ENCODE data around the gene HMGCR. TPM values are rescaled to one million over a fixed set of nuclear protein-coding genes. Genes with fewer than 3 reads are reported as not detected.
A peak's percentile ranks its signal among the peaks of the same experiment; 100 is the strongest.

Gene HMGCR
- total and polyA plus RNA-seq, 9 of the 15 experiments (the other 6 are each of a cell fraction or from before 2014, with no cell fraction given), result 29.5 to 155 (median 61.5) TPM

DNA sequence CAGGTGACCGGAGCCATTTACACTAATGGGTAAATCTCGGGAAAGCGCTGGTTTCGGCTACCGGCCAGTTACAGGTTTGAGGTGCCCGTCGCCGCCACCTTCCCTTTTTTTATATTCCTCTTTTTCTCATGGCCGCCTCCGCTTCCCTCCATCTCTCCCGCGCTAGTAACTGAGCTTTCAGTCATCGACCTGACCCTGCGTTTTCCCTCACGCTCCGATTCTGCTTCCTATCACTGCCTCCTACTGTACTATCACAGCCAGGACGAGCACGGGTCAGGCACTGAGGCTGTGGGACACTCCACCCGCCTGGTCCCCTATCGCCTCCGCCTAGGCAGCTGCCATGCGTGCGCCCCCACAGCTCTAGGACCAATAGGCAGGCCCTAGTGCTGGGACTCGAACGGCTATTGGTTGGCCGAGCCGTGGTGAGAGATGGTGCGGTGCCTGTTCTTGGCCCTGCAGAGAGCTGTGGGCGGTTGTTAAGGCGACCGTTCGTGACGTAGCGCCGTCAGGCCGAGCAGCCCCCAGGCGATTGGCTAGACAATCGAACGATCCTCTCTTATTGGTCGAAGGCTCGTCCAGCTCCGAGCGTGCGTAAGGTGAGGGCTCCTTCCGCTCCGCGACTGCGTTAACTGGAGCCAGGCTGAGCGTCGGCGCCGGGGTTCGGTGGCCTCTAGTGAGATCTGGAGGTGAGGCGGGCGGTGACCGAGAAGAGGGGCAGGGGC is at the start of gene HMGCR (continued):
- TF ChIP-seq U2AF1 (optimal IDR thresholded peaks at IDR 0.05; ENCODE audit: low read depth, low read length) (no peak), CREM (IDR thresholded peaks at IDR 0.05; ENCODE audit: low read depth) (peak; percentile 93), KDM5B (IDR thresholded peaks at IDR 0.05; ENCODE audit: insufficient replicate concordance, low read depth, low read length) (peak; percentile 92), TCF7 (IDR thresholded peaks at IDR 0.05; ENCODE audit: borderline replicate concordance) (no peak), ESRRA (IDR thresholded peaks at IDR 0.05; ENCODE audit: borderline replicate concordance, low read depth) (no peak), ZNF354B (CRISPR knock-in tag; IDR thresholded peaks at IDR 0.05) (no peak), ZC3H8 (IDR thresholded peaks at IDR 0.05) (no peak), KAT7 (CRISPR knock-in tag; IDR thresholded peaks at IDR 0.05; ENCODE audit: borderline replicate concordance) (no peak), ATF1 (CRISPR knock-in tag; IDR thresholded peaks at IDR 0.05) (no peak), ATF1 (tag; IDR thresholded peaks at IDR 0.05) (peak; percentile 98), BDP1 (IDR thresholded peaks at IDR 0.05; ENCODE audit: insufficient read depth, insufficient read length) (no peak), BHLHE40 (IDR thresholded peaks at IDR 0.05; ENCODE audit: low read length) (peak; percentile 92), CEBPG (CRISPR knock-in tag; IDR thresholded peaks at IDR 0.05) (peak; percentile 49), CEBPG (tag; conservative IDR thresholded peaks at IDR 0.05 in 1 of 2, IDR thresholded peaks at IDR 0.05 in 1 of 2) (no peak), ZNF766 (CRISPR knock-in tag; conservative IDR thresholded peaks at IDR 0.05) (no peak), FUS (optimal IDR thresholded peaks at IDR 0.05; ENCODE audit: low read depth, low read length) (no peak), ZNF175 (CRISPR knock-in tag; IDR thresholded peaks at IDR 0.05; ENCODE audit: low read depth) (0 out of 2 replicates have a peak, but pooled peaks have one; percentile 28), ESRRB (CRISPR knock-in tag; IDR thresholded peaks at IDR 0.05; ENCODE audit: borderline replicate concordance) (no peak), CHD2 (IDR thresholded peaks at IDR 0.05; ENCODE audit: low read depth, low read length) (peak; percentile 66), TFAM (CRISPR knock-in tag; conservative IDR thresholded peaks at IDR 0.05) (no peak)
- TF ChIP-seq, protein P1, sequence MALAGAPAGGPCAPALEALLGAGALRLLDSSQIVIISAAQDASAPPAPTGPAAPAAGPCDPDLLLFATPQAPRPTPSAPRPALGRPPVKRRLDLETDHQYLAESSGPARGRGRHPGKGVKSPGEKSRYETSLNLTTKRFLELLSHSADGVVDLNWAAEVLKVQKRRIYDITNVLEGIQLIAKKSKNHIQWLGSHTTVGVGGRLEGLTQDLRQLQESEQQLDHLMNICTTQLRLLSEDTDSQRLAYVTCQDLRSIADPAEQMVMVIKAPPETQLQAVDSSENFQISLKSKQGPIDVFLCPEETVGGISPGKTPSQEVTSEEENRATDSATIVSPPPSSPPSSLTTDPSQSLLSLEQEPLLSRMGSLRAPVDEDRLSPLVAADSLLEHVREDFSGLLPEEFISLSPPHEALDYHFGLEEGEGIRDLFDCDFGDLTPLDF (CRISPR knock-in tag; IDR thresholded peaks at IDR 0.05), result no peak
- TF ChIP-seq, protein P2, sequence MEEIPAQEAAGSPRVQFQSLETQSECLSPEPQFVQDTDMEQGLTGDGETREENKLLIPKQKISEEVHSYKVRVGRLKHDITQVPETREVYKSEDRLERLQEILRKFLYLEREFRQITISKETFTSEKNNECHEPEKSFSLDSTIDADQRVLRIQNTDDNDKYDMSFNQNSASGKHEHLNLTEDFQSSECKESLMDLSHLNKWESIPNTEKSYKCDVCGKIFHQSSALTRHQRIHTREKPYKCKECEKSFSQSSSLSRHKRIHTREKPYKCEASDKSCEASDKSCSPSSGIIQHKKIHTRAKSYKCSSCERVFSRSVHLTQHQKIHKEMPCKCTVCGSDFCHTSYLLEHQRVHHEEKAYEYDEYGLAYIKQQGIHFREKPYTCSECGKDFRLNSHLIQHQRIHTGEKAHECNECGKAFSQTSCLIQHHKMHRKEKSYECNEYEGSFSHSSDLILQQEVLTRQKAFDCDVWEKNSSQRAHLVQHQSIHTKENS (CRISPR knock-in tag; IDR thresholded peaks at IDR 0.05), result no peak
- TF ChIP-seq, protein P3, sequence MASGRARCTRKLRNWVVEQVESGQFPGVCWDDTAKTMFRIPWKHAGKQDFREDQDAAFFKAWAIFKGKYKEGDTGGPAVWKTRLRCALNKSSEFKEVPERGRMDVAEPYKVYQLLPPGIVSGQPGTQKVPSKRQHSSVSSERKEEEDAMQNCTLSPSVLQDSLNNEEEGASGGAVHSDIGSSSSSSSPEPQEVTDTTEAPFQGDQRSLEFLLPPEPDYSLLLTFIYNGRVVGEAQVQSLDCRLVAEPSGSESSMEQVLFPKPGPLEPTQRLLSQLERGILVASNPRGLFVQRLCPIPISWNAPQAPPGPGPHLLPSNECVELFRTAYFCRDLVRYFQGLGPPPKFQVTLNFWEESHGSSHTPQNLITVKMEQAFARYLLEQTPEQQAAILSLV (tag; IDR thresholded peaks at IDR 0.05), result no peak
- TF ChIP-seq, protein P4, sequence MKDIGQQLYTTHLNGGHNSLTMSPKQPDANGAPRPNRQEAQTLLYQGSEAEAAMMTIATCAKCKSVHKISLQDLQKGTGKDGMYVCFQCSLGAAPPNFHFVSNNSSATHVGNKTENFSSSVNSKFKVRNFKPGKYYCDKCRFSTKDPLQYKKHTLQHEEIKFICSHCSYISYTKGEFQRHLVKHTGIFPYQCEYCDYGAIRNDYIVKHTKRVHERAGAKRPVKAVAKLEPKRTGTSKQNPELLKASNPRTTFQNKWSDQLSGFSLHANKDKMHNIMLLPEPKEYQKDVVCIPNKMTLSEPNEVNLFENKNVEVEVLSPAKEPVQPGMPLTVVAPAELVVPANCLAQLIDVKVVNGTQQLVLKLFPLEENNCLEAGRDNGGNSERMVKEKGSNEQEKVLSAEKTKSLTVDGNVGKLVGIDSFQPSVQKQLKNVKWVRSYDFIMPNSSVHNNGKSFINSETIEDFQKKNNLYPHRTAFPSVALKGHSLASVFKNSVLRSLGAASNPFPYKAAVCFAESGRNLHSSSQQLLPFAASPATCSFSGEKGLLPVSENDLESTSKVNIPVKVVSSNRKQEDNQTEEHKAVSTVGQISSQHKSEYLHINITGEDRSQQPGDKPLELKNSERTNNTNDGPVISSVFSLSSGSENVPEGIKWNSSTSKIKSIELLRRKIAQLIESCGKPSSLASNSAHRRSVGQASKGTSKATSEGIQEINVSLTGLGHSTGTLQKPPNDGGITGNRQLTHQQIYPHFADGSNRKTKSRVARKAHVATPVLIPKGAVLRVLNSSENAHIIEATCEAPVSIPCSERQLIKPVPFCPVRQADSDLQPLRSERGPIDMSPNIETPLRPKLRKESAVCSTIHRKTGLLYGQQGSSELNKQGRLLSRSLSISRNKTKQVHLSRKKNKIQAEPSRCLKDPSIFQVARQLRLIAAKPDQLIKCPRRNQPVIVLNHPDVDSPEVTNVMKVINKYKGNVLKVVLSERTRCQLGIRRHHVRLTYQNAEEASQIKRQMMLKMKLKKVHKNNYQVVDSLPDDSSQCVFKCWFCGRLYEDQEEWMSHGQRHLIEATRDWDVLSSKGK (CRISPR knock-in tag; IDR thresholded peaks at IDR 0.05), result no peak

Measured in K562 (cell line).